Mesenchymal stem cell (in vitro differentiated cells and primary cell): ENCODE measurements around the gene CBL.

Experiments
- DNase-seq: peaks from one replicate; pipeline ENCODE4 v3.0.0-alpha.2; 2013
- H2AFZ ChIP-seq: one replicate; pipeline ENCODE4 v1.6.1; 2013; ENCODE audit warnings: low read depth, mild to moderate bottlenecking, control low read depth, inconsistent platforms, low read length, moderate library complexity
- H2AK5ac ChIP-seq: 2 replicates; pipeline ENCODE4 v1.6.1; 2013; ENCODE audit warnings: low read length, moderate library complexity, mild to moderate bottlenecking, inconsistent platforms; ENCODE audit not compliant: severe bottlenecking
- H2BK120ac ChIP-seq: one replicate; pipeline ENCODE4 v1.6.1; 2013; ENCODE audit warnings: low read depth, mild to moderate bottlenecking, inconsistent platforms, low read length, moderate library complexity
- H2BK12ac ChIP-seq, 2 experiments: one replicate each; pipeline ENCODE4 v1.6.1; 2013; ENCODE audit warnings: inconsistent platforms in 2 of 2, low read length in 2 of 2, mild to moderate bottlenecking in 2 of 2, moderate library complexity in 2 of 2, control low read depth in 1 of 2
- H2BK15ac ChIP-seq: one replicate; pipeline ENCODE4 v1.6.1; 2013; ENCODE audit warnings: mild to moderate bottlenecking, low read depth, inconsistent platforms; ENCODE audit not compliant: poor library complexity, severe bottlenecking
- H2BK5ac ChIP-seq: 2 replicates; pipeline ENCODE4 v1.6.1; 2013; ENCODE audit warnings: low read depth, mild to moderate bottlenecking, low read length, control low read depth, inconsistent platforms; ENCODE audit not compliant: poor library complexity, severe bottlenecking
- H3K14ac ChIP-seq, 2 experiments: one replicate each; pipeline ENCODE4 v1.6.1; 2013; ENCODE audit warnings: inconsistent platforms in 2 of 2, low read length in 2 of 2, control low read depth in 1 of 2, mild to moderate bottlenecking in 1 of 2, moderate library complexity in 1 of 2
- H3K18ac ChIP-seq, 2 experiments: one replicate each; pipeline ENCODE4 v1.6.1; 2013; ENCODE audit warnings: inconsistent platforms in 2 of 2, low read length in 2 of 2, control low read depth in 1 of 2, low read depth in 1 of 2, mild to moderate bottlenecking in 1 of 2
- H3K23ac ChIP-seq, 2 experiments: one replicate each; pipeline ENCODE4 v1.6.1; 2013; ENCODE audit warnings: inconsistent platforms in 2 of 2, low read length in 2 of 2, mild to moderate bottlenecking in 2 of 2, moderate library complexity in 2 of 2, control low read depth in 1 of 2
- H3K27ac ChIP-seq: 2 replicates; pipeline ENCODE4 v1.5.1; 2013; ENCODE audit warnings: mild to moderate bottlenecking, moderate library complexity, low read length, control low read depth, inconsistent platforms; ENCODE audit not compliant: poor library complexity, severe bottlenecking
- H3K27me3 ChIP-seq, 2 experiments: 2 replicates each; pipeline versions ENCODE4 v1.6.1 to v1.7.0; 2013; ENCODE audit warnings: low read length in 2 of 2, mild to moderate bottlenecking in 2 of 2, moderate library complexity in 2 of 2, control low read depth in 1 of 2, inconsistent platforms in 1 of 2; ENCODE audit not compliant: control insufficient read depth in 1 of 2, insufficient read depth in 1 of 2
- H3K36me3 ChIP-seq, 2 experiments: 2 replicates each; pipeline versions ENCODE4 v1.6.1 to v1.7.0; 2013; ENCODE audit warnings: low read length in 2 of 2, control low read depth in 1 of 2, inconsistent platforms in 1 of 2, low read depth in 1 of 2, mild to moderate bottlenecking in 1 of 2; ENCODE audit not compliant: insufficient read depth in 2 of 2, control insufficient read depth in 1 of 2
- H3K4ac ChIP-seq, 2 experiments: one replicate each; pipeline ENCODE4 v1.6.1; 2013; ENCODE audit warnings: inconsistent platforms in 2 of 2, low read length in 2 of 2, mild to moderate bottlenecking in 2 of 2, moderate library complexity in 2 of 2, control low read depth in 1 of 2, low read depth in 1 of 2
- H3K4me1 ChIP-seq: 2 replicates; pipeline ENCODE4 v1.6.1; 2013; ENCODE audit warnings: low read depth, low read length, control low read depth; ENCODE audit not compliant: control insufficient read depth, insufficient read depth
- H3K4me2 ChIP-seq: 2 replicates; pipeline ENCODE4 v1.6.1; 2013; ENCODE audit warnings: low read length, mild to moderate bottlenecking, inconsistent platforms; ENCODE audit not compliant: poor library complexity, severe bottlenecking
- H3K4me3 ChIP-seq, 2 experiments: 2 replicates each; pipeline versions ENCODE4 v1.5.1 to v1.7.0; 2013; ENCODE audit warnings: low read length in 2 of 2, mild to moderate bottlenecking in 2 of 2, control low read depth in 1 of 2, low read depth in 1 of 2; ENCODE audit not compliant: insufficient read depth in 1 of 2
- H3K79me1 ChIP-seq: replicated peaks from 2 replicates; pipeline ENCODE4 v1.6.1; 2013; ENCODE audit warnings: mild to moderate bottlenecking, control low read depth, low read length, inconsistent platforms; ENCODE audit not compliant: poor library complexity, severe bottlenecking
- H3K9ac ChIP-seq: 2 replicates; pipeline ENCODE4 v1.7.0; 2013; ENCODE audit warnings: mild to moderate bottlenecking, low read length, moderate library complexity
- H3K9me3 ChIP-seq: 2 replicates; pipeline ENCODE4 v1.7.0; 2013; ENCODE audit warnings: mild to moderate bottlenecking, low read length; ENCODE audit not compliant: control insufficient read depth
- H4K8ac ChIP-seq: one replicate; pipeline ENCODE4 v1.6.1; 2013; ENCODE audit warnings: inconsistent platforms, mild to moderate bottlenecking, low read length, moderate library complexity
- H4K91ac ChIP-seq: one replicate; pipeline ENCODE4 v1.6.1; 2013; ENCODE audit warnings: mild to moderate bottlenecking, low read length, inconsistent platforms
- WGBS: methylation state at CpG from one replicate; pipeline ENCODE4 v1.1.7; 2013; ENCODE audit warnings: mixed read lengths; 5-methylcytosine and 5-hydroxymethylcytosine counted together

Gene CBL

DNA sequence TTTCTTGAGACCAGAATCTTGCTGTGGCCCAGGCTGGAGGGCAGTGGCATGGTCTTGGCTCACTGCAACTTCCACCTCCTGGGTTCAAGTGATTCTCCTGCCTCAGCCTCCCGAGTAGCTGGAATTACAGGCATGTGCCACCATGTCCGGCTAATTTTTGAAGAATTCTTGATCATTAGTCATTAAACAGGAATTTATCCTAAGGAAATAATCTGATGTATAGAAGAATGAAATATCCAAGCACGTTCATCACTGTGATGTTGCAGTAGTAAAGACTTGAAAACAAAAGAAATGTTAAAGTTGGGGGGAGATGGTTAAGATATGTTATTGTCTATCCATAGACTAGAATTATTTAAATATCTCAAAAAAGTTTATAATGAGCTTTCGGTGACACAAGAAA, 23.6 kb downstream of the CBL start:
- H3K36me3 ChIP-seq = peaks cover 0 to 28% of the 10 kb centered on the region in 2 experiments
- no peak overlapping the region for H4K91ac ChIP-seq
- no peaks in the 10 kb centered on the region for H3K9me3 ChIP-seq
- H3K9ac ChIP-seq = no peak overlapping the region
- H3K18ac ChIP-seq = no peak overlapping the region
- H2BK120ac ChIP-seq = no peak overlapping the region
- H2AFZ ChIP-seq = no peak overlapping the region
- H3K79me1 ChIP-seq = peaks cover 17% of the 10 kb centered on the region
- H3K27me3 ChIP-seq = no peaks in the 10 kb centered on the region
- no peak overlapping the region for H3K14ac ChIP-seq
- H2BK5ac ChIP-seq = no peak overlapping the region
- H3K4me2 ChIP-seq = no peak overlapping the region
- WGBS = 100% methylated on average over 1 of the region's 4 CpGs
- H2AK5ac ChIP-seq = no peak overlapping the region
- H3K23ac ChIP-seq = no peak overlapping the region
- H3K4me1 ChIP-seq = peaks cover 1% of the 10 kb centered on the region
- H2BK15ac ChIP-seq = no peak overlapping the region
- DNase-seq = no peak
- no peak overlapping the region for H4K8ac ChIP-seq
- H2BK12ac ChIP-seq = no peak overlapping the region
- no peak overlapping the region for H3K4me3 ChIP-seq
- no peak overlapping the region for H3K4ac ChIP-seq
- no peak overlapping the region for H3K27ac ChIP-seq

DNA sequence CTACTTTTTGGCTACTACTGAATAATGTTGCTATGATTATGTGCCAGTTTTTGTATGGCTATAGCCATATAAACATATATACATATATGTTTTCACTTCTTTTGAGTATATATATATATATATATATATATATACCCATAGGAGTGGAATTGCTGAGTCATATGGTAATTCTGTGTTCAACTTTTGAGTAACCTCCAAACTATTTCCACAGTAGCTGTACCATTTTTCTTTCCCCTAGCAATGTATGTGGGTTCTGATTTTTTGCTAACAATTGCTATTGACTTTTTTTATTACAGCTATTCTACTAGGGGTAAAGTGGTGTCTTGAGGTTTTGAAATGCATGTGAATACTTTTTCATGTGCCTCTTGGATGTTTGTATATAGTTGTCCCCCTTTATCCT, 30.4 kb downstream of the CBL start:
- H2BK15ac ChIP-seq = no peak overlapping the region
- H3K23ac ChIP-seq = no peak overlapping the region
- H3K27ac ChIP-seq = no peak overlapping the region
- no peak overlapping the region for H2AFZ ChIP-seq
- H3K36me3 ChIP-seq = peaks cover 2 to 43% of the 10 kb centered on the region in 2 experiments
- H2BK120ac ChIP-seq = no peak overlapping the region
- no peak overlapping the region for H3K9ac ChIP-seq
- H3K14ac ChIP-seq = no peak overlapping the region
- H3K9me3 ChIP-seq = no peaks in the 10 kb centered on the region
- H3K4me3 ChIP-seq = no peak overlapping the region
- no peak overlapping the region for H2BK12ac ChIP-seq
- no peaks in the 10 kb centered on the region for H3K4me1 ChIP-seq
- peak; percentile 33 for DNase-seq
- no peak overlapping the region for H3K18ac ChIP-seq
- H3K79me1 ChIP-seq = peaks cover 24% of the 10 kb centered on the region
- no peak overlapping the region for H2AK5ac ChIP-seq
- H2BK5ac ChIP-seq = no peak overlapping the region
- no peak overlapping the region for H4K91ac ChIP-seq
- H3K4me2 ChIP-seq = no peak overlapping the region
- H3K4ac ChIP-seq = no peak overlapping the region
- H3K27me3 ChIP-seq = no peaks in the 10 kb centered on the region
- no peak overlapping the region for H4K8ac ChIP-seq

DNA sequence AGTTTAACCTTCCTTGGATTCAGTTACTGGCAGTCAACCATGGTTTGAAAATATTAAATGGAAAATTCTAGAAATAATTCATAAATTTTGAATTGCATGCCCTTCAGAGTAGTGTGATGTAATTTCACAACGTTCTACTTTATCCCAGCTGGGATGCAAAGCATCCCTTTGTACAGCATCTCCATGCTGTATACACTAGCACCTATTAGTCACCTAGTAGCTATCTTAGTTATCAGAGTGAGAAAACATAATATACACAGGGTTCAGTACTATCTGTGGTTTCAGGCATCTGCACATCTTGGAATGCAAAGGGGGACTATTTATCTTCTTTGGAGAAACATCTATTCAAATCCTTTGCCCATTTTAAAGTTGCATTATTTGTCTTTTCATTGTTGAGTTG, 30.8 kb downstream of the CBL start:
- no peak overlapping the region for H3K4me2 ChIP-seq
- H3K23ac ChIP-seq = no peak overlapping the region
- no peak overlapping the region for H3K14ac ChIP-seq
- H3K27ac ChIP-seq = no peak overlapping the region
- H2BK120ac ChIP-seq = no peak overlapping the region
- H2AFZ ChIP-seq = no peak overlapping the region
- no peak overlapping the region for H4K8ac ChIP-seq
- H3K9ac ChIP-seq = no peak overlapping the region
- H4K91ac ChIP-seq = no peak overlapping the region
- WGBS = no CpG with 5 or more reads among the region's 1 CpG
- H2AK5ac ChIP-seq = no peak overlapping the region
- no peak overlapping the region for H2BK5ac ChIP-seq
- H3K9me3 ChIP-seq = no peaks in the 10 kb centered on the region
- H2BK15ac ChIP-seq = no peak overlapping the region
- peaks cover 25% of the 10 kb centered on the region for H3K79me1 ChIP-seq
- no peak overlapping the region for H3K4ac ChIP-seq
- H3K18ac ChIP-seq = no peak overlapping the region
- peaks cover 2 to 43% of the 10 kb centered on the region in 2 experiments for H3K36me3 ChIP-seq
- H3K27me3 ChIP-seq = no peaks in the 10 kb centered on the region
- no peak overlapping the region for H2BK12ac ChIP-seq
- H3K4me1 ChIP-seq = no peaks in the 10 kb centered on the region
- H3K4me3 ChIP-seq = no peak overlapping the region
- DNase-seq = peak; percentile 56

DNA sequence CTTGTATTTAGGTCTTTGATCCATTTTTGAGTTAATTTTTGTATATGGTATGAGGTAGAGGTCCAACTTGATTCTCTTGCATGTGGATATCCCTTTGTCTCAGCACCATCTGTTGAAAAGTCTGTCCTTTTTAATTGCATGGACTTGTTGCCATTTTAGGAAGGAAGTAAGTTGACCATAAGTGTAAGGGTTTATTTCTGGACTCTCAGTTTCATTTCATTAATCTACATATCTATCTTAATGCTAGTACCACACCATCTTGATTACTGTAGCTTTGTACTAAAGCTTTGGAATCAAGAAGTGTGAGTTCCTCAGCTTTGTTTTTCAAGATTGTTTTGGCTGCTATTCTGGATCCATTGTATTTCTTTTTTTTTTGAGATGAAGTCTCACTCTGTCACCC, 31.4 kb downstream of the CBL start:
- Histone ChIP-seq H3K27ac (no peak overlapping the region), H3K4me1 (no peaks in the 10 kb centered on the region), H4K8ac (no peak overlapping the region), H3K9ac (no peak overlapping the region), H3K18ac (no peak overlapping the region), H2BK12ac (no peak overlapping the region), H3K4me2 (no peak overlapping the region), H3K79me1 (peaks cover 27% of the 10 kb centered on the region), H3K9me3 (no peaks in the 10 kb centered on the region), H4K91ac (no peak overlapping the region), H2BK5ac (no peak overlapping the region), H3K36me3 (peaks cover 2 to 39% of the 10 kb centered on the region in 2 experiments), H2AFZ (no peak overlapping the region), H2BK15ac (no peak overlapping the region), H3K14ac (no peak overlapping the region), H2BK120ac (no peak overlapping the region), H2AK5ac (no peak overlapping the region), H3K4me3 (no peak overlapping the region), H3K23ac (no peak overlapping the region), H3K4ac (no peak overlapping the region), H3K27me3 (no peaks in the 10 kb centered on the region)
- no peak for DNase-seq
